A673 (cell line): Measurements from ENCODE around the gene WDR46.

Experiments used
- CTCF ChIP-seq: fragments of 300-800, 200-600 bp; sonication (generic); conservative IDR thresholded peaks from 2 replicates; pipeline ENCODE4 v1.5.1; 2017; ENCODE audit warnings: low read depth, mild to moderate bottlenecking, antibody characterized with exemption, low read length, moderate library complexity, mixed read lengths
- EZH2 ChIP-seq: fragments of 200-600 bp; sonication (generic); IDR thresholded peaks from 2 replicates; pipeline ENCODE4 v1.6.1; 2017; ENCODE audit warnings: borderline replicate concordance, low read depth, mild to moderate bottlenecking, mixed read lengths, antibody characterized with exemption, low read length; ENCODE audit not compliant: poor library complexity, severe bottlenecking

- TF ChIP-seq CTCF: no peak
- TF ChIP-seq EZH2: no peak
Measured at GRCh38 chr6:33296797-33297405, 7.9 kb upstream of the WDR46 start.
